CD4-positive, CD25-positive, alpha-beta regulatory T cell (primary cell): Measurements from ENCODE around the gene FRMD8. TPM values are rescaled to one million over a fixed set of nuclear protein-coding genes. Genes with fewer than 3 reads are reported as not detected.

Experiments used
- ATAC-seq, 2 donors: fragments of 150-1000 bp; cut with Tn5 transposase; one replicate each; pipeline ENCODE4 v1.10.0; 2021; ENCODE audit warnings: low read depth in 2 of 2, moderate number of reproducible peaks in 2 of 2, moderate library complexity in 1 of 2
- DNase-seq, 3 donors: peaks; one replicate each; pipeline versions ENCODE4 v3.0.0 to v3.0.0-alpha.2; 2012 to 2022; ENCODE audit warnings: mixed read lengths in 1 of 3
- H3K27ac ChIP-seq: one replicate; pipeline ENCODE4 v1.7.0; 2013; ENCODE audit warnings: mild to moderate bottlenecking, low read length; ENCODE audit not compliant: insufficient read depth, poor library complexity, severe bottlenecking
- H3K27me3 ChIP-seq: one replicate; pipeline ENCODE4 v1.7.0; 2013; ENCODE audit warnings: low read length; ENCODE audit not compliant: control insufficient read depth, insufficient read depth
- H3K36me3 ChIP-seq: one replicate; pipeline ENCODE4 v1.7.0; 2013; ENCODE audit warnings: mild to moderate bottlenecking, low read length, moderate library complexity; ENCODE audit not compliant: control insufficient read depth, insufficient read depth
- H3K4me1 ChIP-seq: 2 replicates; pipeline ENCODE4 v1.7.0; 2013; ENCODE audit warnings: mild to moderate bottlenecking, low read length; ENCODE audit not compliant: insufficient read depth, control insufficient read depth, poor library complexity, severe bottlenecking
- H3K4me3 ChIP-seq: one replicate; pipeline ENCODE4 v1.7.0; 2013; ENCODE audit warnings: low read depth, mild to moderate bottlenecking, low read length, moderate library complexity
- H3K9me3 ChIP-seq, 2 experiments: 1 replicate in 1 of 2; 2 replicates in 1 of 2; pipeline ENCODE4 v1.7.0; 2013; ENCODE audit warnings: low read length in 2 of 2, mild to moderate bottlenecking in 1 of 2, moderate library complexity in 1 of 2; ENCODE audit not compliant: control insufficient read depth in 2 of 2
- H3K27ac Mint-ChIP-seq, 3 donors: one replicate each; pipeline ENCODE4 v1.8.0; 2020 to 2022; ENCODE audit warnings: mild to moderate bottlenecking in 3 of 3, mixed read lengths in 3 of 3, moderate library complexity in 2 of 3
- H3K27me3 Mint-ChIP-seq: one replicate; pipeline ENCODE4 v1.8.0; 2022; ENCODE audit warnings: mild to moderate bottlenecking, mixed read lengths
- H3K36me3 Mint-ChIP-seq: one replicate; pipeline ENCODE4 v1.8.0; 2020; ENCODE audit warnings: mixed read lengths
- H3K4me1 Mint-ChIP-seq, 4 donors: one replicate each; pipeline ENCODE4 v1.8.0; 2020 to 2022; ENCODE audit warnings: mixed read lengths in 4 of 4, mild to moderate bottlenecking in 1 of 4
- H3K4me3 Mint-ChIP-seq, 4 donors: one replicate each; pipeline ENCODE4 v1.8.0; 2020 to 2022; ENCODE audit warnings: mild to moderate bottlenecking in 4 of 4, mixed read lengths in 4 of 4, moderate library complexity in 3 of 4
- H3K9me3 Mint-ChIP-seq, 7 donors: one replicate each; pipeline ENCODE4 v1.8.0; 2020 to 2022; ENCODE audit warnings: mixed read lengths in 7 of 7, mild to moderate bottlenecking in 3 of 7, moderate library complexity in 2 of 7
- polyA plus RNA-seq, 4 donors: library from polyadenylated mRNA; unstranded; fragments of 300-500 nt; fragmentation: Illumina TruSeq; gene quantifications; one replicate each; pipeline ENCODE4 v1.2.3, GENCODE V29; 2021
- total RNA-seq: library from RNA; stranded (reverse); gene quantifications from one replicate; pipeline ENCODE4 v1.2.3, GENCODE V29; 2022

The FRMD8 gene
- total and polyA plus RNA-seq, 5 donors from 2014 or later = 47.4 to 55.1 (median 53.0) TPM

GRCh38 chr11:65376138-65376713 lies 10.2 kb upstream of the FRMD8 start:
- peaks cover 0 to 10% (median 0%) of the 10 kb centered on the region in 4 donors for H3K4me1 Mint-ChIP-seq
- Histone ChIP-seq H3K4me1 (peaks cover 8% of the 10 kb centered on the region), H3K4me3 (no peak overlapping the region), H3K27me3 (no peaks in the 10 kb centered on the region), H3K27ac (no peak overlapping the region), H3K9me3 (no peaks in the 10 kb centered on the region), H3K36me3 (peaks cover 3% of the 10 kb centered on the region)
- H3K9me3 Mint-ChIP-seq = no peaks in the 10 kb centered on the region
- ATAC-seq (no peak), DNase-seq (no peak)
- peak overlapping the region in 1 of 3 donors; percentile 42 for H3K27ac Mint-ChIP-seq
- H3K36me3 Mint-ChIP-seq = peaks cover 4% of the 10 kb centered on the region
- H3K27me3 Mint-ChIP-seq = no peaks in the 10 kb centered on the region
- H3K4me3 Mint-ChIP-seq = no peak overlapping the region

DNA sequence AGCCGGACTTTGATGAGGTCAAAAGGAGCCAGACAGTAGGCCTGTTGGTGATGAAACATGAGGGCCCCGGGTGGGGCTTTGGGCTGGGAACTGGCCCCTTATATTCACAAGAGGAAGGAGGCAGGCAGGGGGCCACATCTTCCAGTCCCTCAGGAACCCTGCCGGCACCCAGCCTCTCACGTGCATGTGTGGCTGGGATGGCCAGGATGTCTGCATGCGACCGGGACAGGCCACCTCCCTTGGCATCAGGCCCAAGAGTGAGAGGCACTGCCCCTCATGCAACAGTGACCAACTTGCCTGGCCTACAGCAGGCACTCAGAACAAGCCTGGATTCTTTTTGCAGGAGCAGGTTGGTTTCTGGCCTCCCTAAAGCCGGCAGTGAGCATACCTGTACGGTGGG lies 9.4 kb upstream of the FRMD8 start:
- Histone ChIP-seq H3K9me3 (no peaks in the 10 kb centered on the region), H3K27me3 (no peaks in the 10 kb centered on the region), H3K4me1 (peaks cover 16% of the 10 kb centered on the region), H3K27ac (no peak overlapping the region), H3K36me3 (peaks cover 3% of the 10 kb centered on the region), H3K4me3 (no peak overlapping the region)
- Mint-ChIP-seq H3K4me1 (peaks cover 0 to 18% (median 0%) of the 10 kb centered on the region in 4 donors), H3K4me3 (no peak overlapping the region), H3K27ac (no peak overlapping the region), H3K9me3 (no peaks in the 10 kb centered on the region), H3K27me3 (no peaks in the 10 kb centered on the region), H3K36me3 (peaks cover 4% of the 10 kb centered on the region)
- ATAC-seq (no peak), DNase-seq (no peak)

- H3K9me3 ChIP-seq = no peaks in the 10 kb centered on the region
- H3K36me3 ChIP-seq = peaks cover 3% of the 10 kb centered on the region
- Mint-ChIP-seq H3K27me3 (no peaks in the 10 kb centered on the region), H3K4me3 (no peak overlapping the region), H3K36me3 (peaks cover 4% of the 10 kb centered on the region), H3K9me3 (no peaks in the 10 kb centered on the region), H3K27ac (peak overlapping the region in 1 of 3 donors; percentile 64), H3K4me1 (peaks cover 0 to 25% (median 4%) of the 10 kb centered on the region in 4 donors)
- no peaks in the 10 kb centered on the region for H3K27me3 ChIP-seq
- ATAC-seq = no peak
- DNase-seq = no peak
- no peak overlapping the region for H3K4me3 ChIP-seq
- H3K4me1 ChIP-seq = peaks cover 23% of the 10 kb centered on the region
- H3K27ac ChIP-seq = no peak overlapping the region
Measured at GRCh38 chr11:65377777-65378176, 8.7 kb upstream of the FRMD8 start.

DNA sequence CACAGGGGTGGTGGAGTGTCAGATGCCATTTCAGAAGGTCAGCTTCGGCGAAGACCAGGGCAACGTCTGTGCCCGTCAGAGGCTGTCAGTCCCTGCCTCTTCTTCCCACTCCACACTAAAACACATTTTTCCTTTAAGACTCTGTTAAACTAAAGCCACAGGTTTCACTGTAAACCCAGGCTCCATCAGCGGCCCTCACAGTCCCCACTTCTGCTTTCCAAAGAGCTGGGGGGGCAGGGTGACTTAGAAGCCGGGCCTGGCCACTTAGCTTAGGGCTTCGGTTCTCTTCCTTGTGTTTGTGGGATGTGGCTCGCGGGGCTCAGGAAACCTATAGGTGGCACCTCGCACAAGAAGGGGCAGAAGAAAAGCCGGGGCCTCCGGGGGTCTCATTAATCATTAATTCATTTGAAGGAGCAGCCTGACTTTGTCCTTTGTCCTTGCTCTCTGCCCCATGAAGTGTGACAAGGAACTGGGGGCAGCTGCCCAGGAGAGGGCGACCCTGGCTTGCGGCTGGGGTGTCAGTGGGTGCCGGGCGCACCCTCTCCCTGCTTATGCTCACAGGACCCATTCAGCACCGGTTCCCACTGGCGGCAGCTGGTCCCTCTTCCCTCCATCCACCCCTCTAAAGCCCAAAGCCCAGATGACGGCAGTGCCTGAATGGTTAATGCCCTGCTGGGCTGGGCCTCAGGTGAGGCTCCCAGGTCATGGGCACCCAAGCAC lies 8.1 kb upstream of the FRMD8 start:
- no peaks in the 10 kb centered on the region for H3K9me3 Mint-ChIP-seq
- ATAC-seq = no peak
- Histone ChIP-seq H3K27ac (no peak overlapping the region), H3K36me3 (peaks cover 3% of the 10 kb centered on the region), H3K9me3 (no peaks in the 10 kb centered on the region), H3K27me3 (no peaks in the 10 kb centered on the region), H3K4me1 (peaks cover 28% of the 10 kb centered on the region), H3K4me3 (no peak overlapping the region)
- no peak for DNase-seq
- H3K27me3 Mint-ChIP-seq = no peaks in the 10 kb centered on the region
- H3K4me3 Mint-ChIP-seq = no peak overlapping the region
- peak overlapping the region in 2 of 3 donors; percentile 63 to 64 for H3K27ac Mint-ChIP-seq
- peaks cover 0 to 30% (median 10%) of the 10 kb centered on the region in 4 donors for H3K4me1 Mint-ChIP-seq
- H3K36me3 Mint-ChIP-seq = peaks cover 4% of the 10 kb centered on the region

DNA sequence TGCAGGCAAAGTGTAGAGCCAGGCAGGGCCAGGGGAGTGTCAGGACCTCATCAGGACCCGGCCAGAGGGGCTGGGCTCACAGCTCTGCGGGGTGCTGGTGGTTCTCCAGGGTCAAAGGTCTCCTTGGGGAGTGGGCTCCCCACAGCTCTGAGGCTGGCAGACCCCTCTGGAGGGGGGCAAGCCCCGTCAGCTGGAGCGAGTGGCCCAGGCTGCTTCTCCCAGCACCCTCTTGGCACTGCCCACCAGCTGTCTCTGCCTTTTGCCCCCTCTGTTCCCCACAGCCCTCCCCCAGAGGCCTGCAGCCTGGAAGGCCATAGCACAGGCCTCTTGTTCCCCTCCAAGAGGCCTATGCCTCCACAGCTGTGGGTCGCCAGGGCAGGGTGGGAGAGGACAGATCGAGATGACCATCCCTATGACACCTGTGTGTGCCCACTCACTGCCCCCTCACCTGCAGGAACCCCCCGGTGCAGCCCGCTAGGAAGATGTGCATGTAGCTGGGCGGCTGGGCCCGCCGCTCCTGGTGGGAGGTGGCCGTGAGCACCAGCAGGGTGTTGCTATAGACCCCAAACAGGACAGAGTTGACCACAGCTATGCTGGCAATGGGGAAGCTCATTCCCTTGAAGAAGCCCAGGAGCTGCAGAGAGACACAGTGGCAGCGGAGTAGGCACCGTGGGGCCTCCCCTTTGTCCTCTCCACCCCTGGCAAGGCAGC lies 7.4 kb upstream of the FRMD8 start:
- H3K27ac ChIP-seq = no peak overlapping the region
- Mint-ChIP-seq H3K4me1 (peaks cover 0 to 36% (median 12%) of the 10 kb centered on the region in 4 donors), H3K27ac (no peak overlapping the region), H3K4me3 (peak overlapping the region in 1 of 4 donors; percentile 8), H3K9me3 (no peaks in the 10 kb centered on the region), H3K36me3 (peaks cover 4% of the 10 kb centered on the region), H3K27me3 (no peaks in the 10 kb centered on the region)
- no peak overlapping the region for H3K4me3 ChIP-seq
- no peak for DNase-seq
- peaks cover 36% of the 10 kb centered on the region for H3K4me1 ChIP-seq
- no peaks in the 10 kb centered on the region for H3K9me3 ChIP-seq
- no peak for ATAC-seq
- H3K27me3 ChIP-seq = no peaks in the 10 kb centered on the region
- H3K36me3 ChIP-seq = peaks cover 3% of the 10 kb centered on the region

DNA sequence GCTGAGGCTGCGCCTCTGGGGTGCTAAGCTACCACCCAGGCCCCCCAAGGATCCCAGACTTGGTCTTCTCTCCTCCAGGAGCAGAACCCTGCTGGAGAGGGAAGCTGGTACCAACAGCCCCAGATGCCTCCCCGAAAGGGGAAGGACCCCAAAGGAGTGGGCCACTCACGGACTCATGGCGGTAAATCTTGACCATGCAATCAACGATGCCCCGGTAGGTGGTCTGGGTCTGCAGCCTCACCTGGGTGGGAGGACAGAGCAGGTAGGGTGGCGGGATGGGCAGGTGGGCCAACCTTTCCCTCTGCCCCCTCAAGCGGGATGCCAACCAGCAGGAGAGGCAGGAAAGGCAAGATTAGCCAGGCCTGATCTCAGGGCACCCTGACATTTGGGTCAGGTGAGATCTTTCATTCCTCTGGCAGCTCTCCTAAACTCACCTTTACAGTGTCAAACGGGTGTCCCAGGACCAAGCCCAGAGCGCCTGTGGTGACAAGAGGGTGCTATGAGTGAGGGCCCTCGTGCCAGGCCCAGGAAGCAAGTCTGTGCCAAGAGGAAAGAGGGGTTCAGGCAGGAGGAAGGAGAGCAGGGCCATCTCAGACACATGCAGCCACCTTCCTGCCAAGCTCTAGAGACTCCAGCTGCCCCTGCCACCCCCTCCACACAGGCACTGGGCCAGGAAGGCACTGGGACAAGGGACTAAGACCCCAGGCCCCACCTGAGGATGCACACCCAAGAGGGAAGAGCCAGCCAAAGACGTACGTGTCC lies 6.6 kb upstream of the FRMD8 start:
- ATAC-seq = no peak
- no peak for DNase-seq
- peak overlapping the region in 2 of 3 donors; percentile 52 to 80 for H3K27ac Mint-ChIP-seq
- H3K9me3 Mint-ChIP-seq = no peaks in the 10 kb centered on the region
- peak overlapping the region in 3 of 4 donors; percentile 41 to 55 (median 43) for H3K4me3 Mint-ChIP-seq
- no peaks in the 10 kb centered on the region for H3K27me3 Mint-ChIP-seq
- H3K36me3 ChIP-seq = peaks cover 3% of the 10 kb centered on the region
- no peaks in the 10 kb centered on the region for H3K9me3 ChIP-seq
- peaks cover 44% of the 10 kb centered on the region for H3K4me1 ChIP-seq
- no peak overlapping the region for H3K27ac ChIP-seq
- no peaks in the 10 kb centered on the region for H3K27me3 ChIP-seq
- peaks cover 4% of the 10 kb centered on the region for H3K36me3 Mint-ChIP-seq
- H3K4me3 ChIP-seq = no peak overlapping the region
- H3K4me1 Mint-ChIP-seq = peaks cover 0 to 44% (median 19%) of the 10 kb centered on the region in 4 donors

DNA sequence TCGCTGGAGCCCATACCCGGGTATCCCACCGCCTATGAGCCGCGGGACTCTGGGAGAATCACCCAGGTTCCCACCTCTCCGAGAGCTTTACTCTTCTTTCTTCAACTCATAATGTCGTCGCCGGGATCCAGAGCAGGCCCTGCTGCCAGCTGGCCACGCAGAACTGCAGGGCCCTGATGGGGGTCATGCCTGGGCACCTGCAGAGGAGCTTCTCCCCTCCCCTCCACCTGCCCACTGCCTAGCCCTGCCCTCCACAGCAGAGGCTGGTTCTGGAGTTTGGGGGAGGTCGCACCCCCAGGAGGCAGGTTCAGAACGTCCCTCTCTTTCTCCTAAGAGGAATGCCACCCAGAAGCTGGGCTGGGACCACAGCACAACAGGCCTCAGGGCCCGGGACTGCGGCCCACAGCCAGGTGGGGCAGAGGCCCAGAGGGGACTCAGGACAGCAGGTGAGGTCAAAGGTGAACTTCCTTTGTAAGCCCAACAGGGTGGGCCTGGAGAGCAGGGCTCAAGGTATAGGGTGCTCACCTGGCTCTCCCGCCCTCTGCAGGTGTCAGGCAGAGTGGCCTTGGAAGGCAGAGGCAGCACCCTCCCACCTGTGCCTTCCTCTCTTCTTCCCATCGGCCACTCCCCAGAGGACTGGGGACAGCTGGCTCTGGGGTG lies 5.8 kb upstream of the FRMD8 start:
- no peaks in the 10 kb centered on the region for H3K27me3 ChIP-seq
- no peak for ATAC-seq
- DNase-seq = no peak
- H3K27ac Mint-ChIP-seq = peak overlapping the region; percentile 31 to 98 (median 52)
- peaks cover 51% of the 10 kb centered on the region for H3K4me1 ChIP-seq
- H3K4me3 Mint-ChIP-seq = peak overlapping the region; percentile 48 to 95 (median 71)
- no peaks in the 10 kb centered on the region for H3K36me3 Mint-ChIP-seq
- H3K4me3 ChIP-seq = no peak overlapping the region
- H3K36me3 ChIP-seq = peaks cover 3% of the 10 kb centered on the region
- H3K27ac ChIP-seq = peak overlapping the region; percentile 97
- no peaks in the 10 kb centered on the region for H3K9me3 Mint-ChIP-seq
- no peaks in the 10 kb centered on the region for H3K9me3 ChIP-seq
- no peaks in the 10 kb centered on the region for H3K27me3 Mint-ChIP-seq
- peaks cover 0 to 51% (median 21%) of the 10 kb centered on the region in 4 donors for H3K4me1 Mint-ChIP-seq
